Measurements from ENCODE around the gene PEA15.

PEA15 gene

GRCh38 chr1:160208557-160209320 is 3.6 kb downstream of the PEA15 start:
- DNase-seq (ENCODE audit: low read depth in 2 of 2) = no peak

DNA sequence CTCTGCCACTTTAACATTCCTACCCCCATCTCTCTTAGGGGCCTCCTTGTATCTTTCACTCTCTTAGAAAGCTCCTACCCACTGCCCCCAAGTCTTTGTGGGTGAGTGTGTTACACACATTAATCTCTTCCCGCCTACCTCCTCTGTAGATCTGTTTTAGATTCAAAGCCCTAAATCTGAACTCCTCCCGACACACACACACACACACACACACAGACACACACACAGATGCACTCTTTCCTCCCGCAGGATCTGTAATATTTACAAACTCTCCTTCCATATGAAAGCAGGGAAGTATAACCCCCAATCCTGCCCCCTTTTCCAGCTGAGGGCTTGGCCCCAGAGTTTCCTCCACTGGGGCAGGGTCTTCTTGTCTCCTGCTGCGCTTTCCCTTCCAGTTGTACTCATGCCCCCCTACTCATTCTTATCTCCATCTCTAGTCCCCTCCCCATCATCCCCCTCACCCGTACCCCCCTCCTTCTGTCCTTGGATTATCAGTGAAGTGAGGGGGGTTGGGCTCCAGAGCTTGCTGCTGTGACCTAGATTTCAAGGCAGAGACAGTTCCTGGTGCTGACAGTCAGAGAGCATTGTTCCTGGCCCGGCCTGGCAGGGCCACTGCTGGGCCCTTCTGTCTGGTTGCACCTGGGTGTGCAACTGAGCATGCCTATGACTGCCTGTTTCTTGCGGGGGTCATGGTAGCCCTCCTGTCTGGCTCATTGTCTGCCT is 4.3 kb downstream of the PEA15 start:
- DNase-seq (ENCODE audit: low read depth in 2 of 2) = no peak

DNA sequence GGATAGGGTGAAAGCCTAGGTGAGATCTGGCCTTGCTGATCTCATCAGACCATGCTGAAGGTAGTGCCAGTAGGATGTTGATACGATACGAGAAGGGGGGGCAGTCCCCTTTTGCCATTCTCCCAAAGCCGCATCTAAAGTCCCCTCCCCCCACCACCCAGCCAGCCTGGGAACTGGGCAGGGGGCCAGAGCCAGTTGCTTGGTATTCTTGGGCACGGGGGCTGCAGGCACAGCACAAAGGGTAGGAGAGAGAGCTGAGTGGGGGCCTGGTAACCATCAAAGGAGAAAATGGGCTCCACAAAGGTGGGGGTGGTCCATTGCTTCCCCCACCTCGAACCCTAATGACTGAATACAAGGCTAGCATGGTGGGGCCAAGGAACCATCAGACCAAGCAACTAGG is 5.4 kb downstream of the PEA15 start:
- no peak for DNase-seq (ENCODE audit: low read depth in 2 of 2)

- no peak for DNase-seq (ENCODE audit: low read depth in 2 of 2)
Measured at GRCh38 chr1:160211046-160211790, 6.0 kb downstream of the PEA15 start.

DNA sequence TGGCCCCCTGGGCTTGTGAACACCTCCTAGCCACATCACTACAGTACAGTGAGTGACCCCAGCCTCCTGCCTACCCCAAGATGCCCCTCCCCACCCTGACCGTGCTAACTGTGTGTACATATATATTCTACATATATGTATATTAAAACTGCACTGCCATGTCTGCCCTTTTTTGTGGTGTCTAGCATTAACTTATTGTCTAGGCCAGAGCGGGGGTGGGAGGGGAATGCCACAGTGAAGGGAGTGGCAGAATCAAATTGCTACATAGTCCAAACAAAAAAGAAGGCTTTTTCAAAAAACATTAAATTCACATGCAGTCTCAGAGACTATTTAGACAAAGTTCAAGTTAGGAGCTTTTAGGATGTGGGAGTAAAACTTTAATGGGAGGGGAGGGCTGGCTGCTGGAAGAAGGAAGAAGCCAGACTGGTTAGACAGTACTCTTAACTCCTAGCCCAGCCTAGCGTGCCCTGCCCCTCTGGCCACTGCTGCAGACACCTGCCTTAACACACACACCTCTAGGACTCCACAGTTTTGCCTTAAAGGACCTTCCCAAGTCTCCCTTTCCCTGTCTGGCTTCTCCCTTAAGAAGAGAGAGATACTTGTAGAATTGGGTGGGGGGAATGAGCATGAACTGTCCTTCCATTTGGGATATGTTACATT is 9.4 kb downstream of the PEA15 start:
- no peak for DNase-seq (ENCODE audit: low read depth in 2 of 2)

DNA sequence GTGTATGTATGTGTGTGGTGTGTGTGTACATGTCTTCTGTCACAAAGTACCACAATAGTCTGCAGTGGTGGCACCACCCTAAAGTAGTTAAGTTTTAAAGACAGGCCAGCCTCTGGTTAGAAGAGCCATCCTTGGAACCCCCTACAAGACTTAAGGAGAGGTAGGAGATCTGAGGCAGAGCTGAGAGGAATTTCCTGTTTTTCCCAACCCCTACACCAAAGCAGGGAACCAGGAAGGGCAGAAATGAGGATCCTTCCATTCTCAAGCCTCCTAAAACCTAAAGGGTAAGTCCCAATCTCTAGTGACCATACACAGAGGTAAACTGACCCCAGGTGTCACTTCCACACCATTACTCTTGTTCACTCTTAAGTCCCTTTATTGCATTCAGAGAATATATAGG is 11.1 kb downstream of the PEA15 start:
- no peak for DNase-seq (ENCODE audit: low read depth in 2 of 2)

GRCh38 chr1:160217481-160218051 is 12.4 kb downstream of the PEA15 start:
- DNase-seq (ENCODE audit: low read depth in 2 of 2) = no peak

GRCh38 chr1:160219062-160219929 is 14.1 kb downstream of the PEA15 start:
- DNase-seq (ENCODE audit: low read depth in 2 of 2) = no peak

- DNase-seq (ENCODE audit: low read depth in 2 of 2) = no peak
Measured at GRCh38 chr1:160220301-160220700, 15.1 kb downstream of the PEA15 start.

- DNase-seq (ENCODE audit: low read depth in 2 of 2) = no peak
Measured at GRCh38 chr1:160221089-160221488, 15.9 kb downstream of the PEA15 start.

DNA sequence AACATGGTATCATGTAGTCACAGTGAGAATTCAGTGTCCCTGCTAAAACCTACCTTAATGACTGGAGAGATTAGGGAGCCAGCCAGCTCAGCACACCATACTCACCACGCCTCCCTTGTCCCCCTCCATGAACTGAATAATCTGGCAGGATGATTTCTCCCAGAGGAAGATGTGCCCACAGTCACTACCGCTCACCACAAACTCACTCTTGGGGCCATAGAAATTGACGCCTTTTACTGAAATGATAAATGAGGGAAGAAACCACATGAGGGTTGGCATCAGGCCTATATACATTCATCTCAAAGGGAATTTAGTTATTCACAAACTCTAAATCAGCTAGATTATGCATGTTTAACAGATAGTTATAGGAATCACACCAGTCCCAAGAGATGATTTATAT is 17.4 kb downstream of the PEA15 start:
- DNase-seq (ENCODE audit: low read depth in 2 of 2) = no peak

DNA sequence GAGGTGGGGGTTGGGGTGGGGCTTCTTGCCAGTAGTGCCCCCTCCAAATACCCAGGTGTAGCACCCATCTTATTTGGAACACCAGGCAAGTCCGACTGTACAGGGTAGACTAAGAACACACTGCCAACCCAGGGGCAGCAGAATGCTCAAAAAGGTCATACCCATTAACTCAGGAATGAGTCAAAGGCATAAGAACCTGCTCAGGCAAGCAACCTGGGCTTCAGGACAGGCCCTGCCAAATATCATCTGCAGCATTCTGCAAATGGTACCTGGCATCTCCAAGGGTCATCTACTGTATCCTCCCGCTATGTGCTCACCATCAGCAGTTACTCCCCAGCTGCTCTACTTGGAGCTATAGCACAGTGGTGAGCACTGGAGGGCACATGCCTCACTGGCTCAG is 19.4 kb downstream of the PEA15 start:
- DNase-seq (ENCODE audit: low read depth in 2 of 2) = no peak

GRCh38 chr1:160225345-160225744 is 20.2 kb downstream of the PEA15 start:
- no peak for DNase-seq (ENCODE audit: low read depth in 2 of 2)

DNA sequence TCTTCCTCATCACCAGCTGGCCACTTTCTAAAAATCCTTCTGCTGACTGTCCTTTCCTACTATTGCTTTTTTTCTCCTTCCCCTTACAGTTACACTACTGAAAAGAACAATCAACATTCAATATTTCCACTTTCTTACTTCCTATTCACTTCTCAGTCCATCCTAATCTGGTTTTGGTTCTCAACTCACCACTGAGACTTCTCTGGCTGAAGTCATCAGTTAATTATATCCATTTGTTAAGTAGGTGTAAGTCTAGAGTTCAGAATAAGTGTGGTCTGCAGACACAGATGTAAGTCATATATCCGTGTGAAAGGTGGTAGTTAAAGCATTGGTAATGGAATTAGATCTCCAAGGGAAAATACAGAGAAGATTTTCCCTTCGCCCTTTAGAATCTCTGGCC is 21.4 kb downstream of the PEA15 start:
- DNase-seq (ENCODE audit: low read depth in 2 of 2) = no peak

DNA sequence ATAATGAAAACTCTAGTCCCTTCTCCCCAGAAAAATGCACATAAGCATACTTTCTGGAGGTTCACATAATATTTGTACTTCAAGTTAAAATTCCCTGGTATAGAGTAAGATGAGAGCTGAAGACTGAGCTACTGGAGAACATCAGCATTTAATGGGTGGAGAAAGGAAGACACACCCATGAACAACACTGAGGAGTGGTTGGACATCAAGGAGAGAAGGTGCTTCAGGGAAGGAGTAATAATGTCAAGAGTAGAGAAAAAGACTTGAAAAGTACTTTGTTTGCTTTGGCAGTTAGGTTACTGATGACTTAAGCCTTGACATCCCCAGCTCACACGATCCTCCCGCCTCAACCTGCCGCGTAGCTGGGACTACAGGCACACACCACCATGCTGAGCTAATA is 21.9 kb downstream of the PEA15 start:
- DNase-seq (ENCODE audit: low read depth in 2 of 2) = no peak

GRCh38 chr1:160227561-160227960 is 22.4 kb downstream of the PEA15 start:
- no peak for DNase-seq (ENCODE audit: low read depth in 2 of 2)

GRCh38 chr1:160228431-160228830 is 23.2 kb downstream of the PEA15 start:
- DNase-seq (ENCODE audit: low read depth in 2 of 2) = no peak

- DNase-seq (ENCODE audit: low read depth in 2 of 2) = no peak
Measured at GRCh38 chr1:160232911-160233310, 27.7 kb downstream of the PEA15 start.

DNA sequence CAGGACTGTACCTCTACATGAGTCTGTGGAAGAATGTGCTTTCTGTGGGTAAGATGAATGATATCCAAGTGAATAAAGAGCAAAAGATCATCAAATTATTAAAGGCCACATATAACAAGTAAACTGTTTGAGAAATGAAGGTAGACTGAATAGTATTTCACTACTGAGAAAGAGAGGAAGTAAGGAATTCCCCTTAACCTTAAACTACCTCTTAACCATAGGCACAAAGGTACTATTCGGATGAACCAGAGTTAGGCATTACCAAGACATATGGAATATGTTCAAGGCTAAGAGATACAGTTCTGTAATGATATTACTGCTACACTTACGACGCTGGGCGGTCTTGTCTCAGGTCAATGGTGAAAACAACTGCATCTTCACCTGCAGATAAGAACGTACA is 31.6 kb downstream of the PEA15 start:
- no peak for DNase-seq (ENCODE audit: low read depth in 2 of 2)

DNA sequence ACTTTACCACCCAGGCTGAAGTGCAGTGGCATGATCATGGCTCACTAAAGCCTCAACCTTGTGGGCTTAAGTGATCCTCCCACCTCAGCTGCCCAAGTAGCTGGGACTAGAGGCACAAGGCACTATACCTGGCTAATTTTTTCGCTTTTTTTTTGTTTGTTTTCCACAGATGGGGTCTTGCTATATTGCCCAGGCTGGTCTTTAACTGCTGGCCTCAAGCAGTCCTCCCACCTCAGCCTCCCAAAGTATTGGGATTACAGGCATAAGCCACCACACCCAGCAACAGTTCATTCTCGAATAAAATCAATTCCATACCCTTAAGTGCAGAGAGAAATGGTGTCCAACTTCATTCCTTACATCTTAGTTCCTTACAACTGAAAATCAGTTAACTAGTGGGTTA is 32.4 kb downstream of the PEA15 start:
- DNase-seq (ENCODE audit: low read depth in 2 of 2) = no peak

DNA sequence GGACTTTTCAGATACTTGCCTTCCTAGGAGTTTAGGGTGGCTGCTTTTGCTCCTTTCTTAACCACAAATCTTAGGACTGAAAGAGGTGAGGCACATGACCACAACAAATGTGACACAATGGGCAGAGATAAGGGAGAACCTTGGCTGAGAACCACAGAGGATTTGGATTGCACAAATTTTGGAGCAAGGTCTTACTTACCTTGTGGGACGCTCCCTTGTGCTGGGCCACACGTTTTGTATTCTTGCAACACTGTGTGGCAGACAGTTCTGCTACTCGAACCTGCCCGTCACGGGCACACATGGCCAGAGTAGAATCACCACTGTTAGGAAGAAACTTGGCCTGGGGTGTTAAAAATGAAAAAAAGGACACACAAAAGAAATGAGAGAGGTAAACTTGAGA is 33.2 kb downstream of the PEA15 start:
- DNase-seq (ENCODE audit: low read depth in 2 of 2) = no peak

Measured in stimulated activated CD4-positive, alpha-beta T cell treated with anti-CD3 and anti-CD28 coated beads, Interleukin-1b, Interleukin-23, amount 100 ng/mL, for 4 hours (primary cell).